GM21360 (cell line): ENCODE measurements around the gene ZNF513.
A peak's percentile ranks its signal among the peaks of the same experiment; 100 is the strongest.

Source experiments
- ATAC-seq: cut with Tn5 transposase; IDR thresholded peaks from one replicate; pipeline ENCODE4 v1.9.1; 2021; ENCODE audit warnings: mild to moderate bottlenecking, moderate library complexity; ENCODE audit not compliant: unreplicated experiment

ZNF513 gene

DNA sequence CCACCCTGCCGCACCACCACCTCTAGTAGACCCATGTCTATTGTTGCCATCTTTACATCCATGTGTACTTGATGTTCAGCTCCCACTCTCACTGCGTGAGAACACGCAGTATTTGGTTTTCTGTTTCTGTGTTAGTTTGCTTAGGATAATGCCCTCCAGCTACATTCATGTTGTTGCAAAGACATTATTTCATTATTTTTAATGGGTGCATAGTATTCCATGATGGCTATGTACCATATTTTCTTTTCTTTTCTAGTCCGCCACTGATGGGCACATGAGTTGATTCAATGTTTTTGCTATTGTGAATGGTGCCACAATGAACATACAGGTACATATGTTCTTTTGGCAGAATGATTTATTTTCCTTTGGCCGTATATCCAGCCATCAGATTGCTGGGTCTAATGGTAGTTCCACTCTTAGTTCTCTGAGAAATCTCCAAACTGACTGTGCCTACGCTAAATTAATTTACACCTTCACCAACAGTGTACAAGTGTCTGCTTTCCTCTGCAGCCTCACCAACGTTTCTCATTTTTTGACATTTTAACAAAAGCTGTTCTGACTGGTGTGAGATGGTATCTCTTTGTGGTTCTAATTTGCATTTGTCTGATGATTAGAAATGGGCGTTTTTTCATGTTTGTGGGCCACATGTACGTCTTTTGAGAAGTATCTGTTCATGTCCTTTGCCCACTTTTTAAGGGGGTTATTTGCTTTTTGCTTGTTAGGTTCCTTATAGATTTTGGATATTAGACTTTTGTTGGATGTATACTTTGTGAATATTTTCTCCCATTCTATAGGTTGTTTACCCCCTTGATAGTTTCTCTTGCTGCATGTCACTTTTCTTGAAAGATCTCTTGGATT, 10.5 kb upstream of the ZNF513 start:
- ATAC-seq, result no peak

DNA sequence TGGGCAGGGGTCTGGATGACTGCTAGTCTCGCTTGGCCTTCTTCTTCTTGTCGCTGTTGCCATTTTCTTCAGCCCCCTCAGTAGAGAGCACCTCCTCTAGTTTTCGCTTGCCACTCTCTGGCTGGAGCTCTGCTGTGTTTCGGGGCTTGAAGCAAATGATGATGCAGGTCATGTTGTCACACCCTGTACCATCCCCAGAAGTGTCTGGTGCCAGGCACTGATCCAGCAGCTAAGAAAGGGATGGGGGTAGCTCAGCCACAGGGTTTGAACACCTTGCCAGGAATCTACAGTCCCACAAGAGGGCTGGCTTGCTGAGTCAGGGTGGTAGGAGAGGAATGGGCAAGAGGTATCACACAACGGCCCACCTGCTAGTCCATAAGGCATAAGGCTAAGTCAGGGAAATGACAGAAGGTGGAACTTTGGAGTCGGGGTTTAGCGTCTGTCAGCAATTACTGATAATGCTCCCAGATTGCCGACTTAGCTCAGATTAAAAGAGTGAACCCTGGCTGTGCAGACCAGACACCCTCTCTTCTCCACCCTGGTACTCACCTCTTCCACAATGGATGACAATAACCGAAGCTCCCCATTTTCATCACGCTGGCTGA, 1.1 kb upstream of the ZNF513 start:
- no peak for ATAC-seq

DNA sequence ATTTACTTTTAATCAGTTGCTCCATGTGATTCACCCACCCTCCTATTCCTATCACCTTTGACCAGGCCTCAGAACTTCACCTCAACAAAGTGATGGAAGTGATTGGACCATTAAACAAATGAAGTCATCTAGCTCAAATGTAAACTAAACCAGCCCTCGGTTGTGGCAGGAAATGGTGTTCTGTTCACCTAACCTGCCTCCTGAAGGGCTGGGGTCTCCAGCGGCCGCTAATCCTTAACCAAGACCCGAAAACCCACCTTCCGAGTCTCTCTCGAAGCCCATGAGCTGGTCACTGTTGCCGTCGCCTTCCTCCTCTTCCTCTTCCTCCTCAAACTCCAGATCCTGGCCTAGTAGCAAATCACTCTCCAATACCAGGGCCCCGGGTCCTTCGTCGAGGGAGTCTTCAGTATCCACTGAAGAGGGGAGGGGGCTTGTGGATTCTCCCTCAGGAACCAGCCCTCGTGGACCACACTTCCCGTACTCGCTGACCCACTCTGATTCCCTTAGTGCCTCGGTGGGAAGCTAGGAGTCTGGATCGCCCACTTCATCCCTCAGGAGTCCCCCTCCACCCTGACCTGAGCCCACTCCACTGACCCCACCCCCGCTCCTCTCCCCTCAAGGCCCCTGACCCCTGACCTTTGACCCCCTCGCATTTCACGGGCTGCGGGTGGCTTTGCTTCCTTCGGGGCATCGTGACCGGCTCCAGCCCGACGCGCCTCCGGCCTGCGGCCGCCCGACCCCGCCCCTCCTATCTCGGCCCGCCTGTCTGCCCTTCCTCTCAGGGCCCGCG, 503 bp downstream of the ZNF513 start:
- ATAC-seq, result no peak

DNA sequence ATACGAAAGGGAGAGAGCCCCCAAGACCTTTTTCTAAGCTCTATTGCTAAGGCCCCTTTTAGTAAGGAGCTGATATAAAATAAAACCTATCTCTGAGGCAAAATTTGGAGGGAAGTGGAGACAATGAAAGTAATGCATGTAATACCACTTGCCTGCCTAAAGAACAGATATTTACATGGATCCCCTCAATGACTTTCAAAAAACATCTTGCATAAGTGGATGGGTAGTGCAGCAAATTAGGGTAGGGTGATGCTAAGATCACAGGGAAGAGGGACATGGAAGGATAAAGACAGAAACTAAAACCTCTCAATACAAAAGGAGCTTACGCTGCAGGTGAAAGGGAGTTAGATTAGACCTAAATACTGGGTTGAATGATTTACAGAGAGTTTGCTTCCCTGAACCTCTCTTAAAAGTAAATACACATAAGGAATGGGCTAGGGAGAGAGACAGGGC, 1.1 kb downstream of the ZNF513 start:
- ATAC-seq, result no peak

DNA sequence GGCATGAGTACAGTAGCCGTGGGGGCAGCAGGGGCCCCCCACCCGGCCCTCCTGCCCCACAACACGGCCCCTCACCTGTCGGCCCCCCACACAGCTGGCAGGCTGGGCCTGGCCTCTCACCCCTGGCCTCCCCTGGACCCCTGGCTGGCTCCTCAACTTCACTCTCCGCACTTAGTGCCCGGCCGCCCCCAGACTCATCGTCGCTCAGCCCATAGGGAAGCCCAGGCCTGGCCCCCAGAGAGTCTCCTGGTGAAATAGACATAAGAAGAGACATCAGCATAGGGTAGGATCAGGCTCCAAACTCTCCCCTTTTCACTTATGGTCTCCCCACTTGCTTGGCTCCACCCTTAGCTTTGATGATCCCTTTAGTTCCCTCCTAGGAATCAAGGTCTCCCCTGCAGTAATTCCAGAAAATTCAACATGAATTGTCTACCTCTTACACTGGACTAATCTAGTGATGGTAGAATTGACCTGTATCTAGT, 1.7 kb downstream of the ZNF513 start:
- no peak for ATAC-seq

DNA sequence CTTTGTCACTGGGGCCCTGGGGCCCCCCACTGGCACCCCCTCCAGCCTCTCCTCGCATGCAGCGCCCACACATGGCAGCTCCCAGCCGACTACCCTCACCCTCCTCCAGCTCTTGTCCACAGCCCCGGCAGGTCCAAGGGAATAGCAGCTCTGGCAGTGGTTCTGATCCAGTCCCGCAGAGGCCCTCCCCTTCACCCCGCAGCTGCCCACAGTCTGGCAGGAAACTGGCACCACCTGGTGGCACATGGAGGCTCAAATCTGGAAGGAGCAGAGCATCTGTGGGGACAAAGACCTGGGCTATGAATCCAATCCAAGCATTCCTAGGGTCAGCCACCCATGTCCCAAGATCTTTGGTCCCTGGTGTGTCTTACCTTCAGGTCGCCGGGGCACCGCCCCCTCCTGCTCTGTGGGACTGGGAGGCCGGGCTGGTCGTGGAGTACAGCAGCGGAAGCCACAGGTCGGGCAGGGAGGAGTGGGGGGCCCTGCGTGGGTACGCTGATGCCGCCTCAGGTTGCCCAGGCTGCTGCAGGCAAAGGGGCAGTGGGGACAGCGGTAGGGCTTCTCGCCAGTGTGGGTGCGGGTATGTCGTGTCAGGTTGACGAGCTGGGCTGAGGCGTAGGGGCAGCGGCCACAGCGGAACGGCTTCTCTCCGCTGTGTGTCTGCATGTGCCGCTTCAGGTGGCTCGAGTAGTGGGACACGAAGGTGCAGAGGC, 2.3 kb downstream of the ZNF513 start:
- no peak for ATAC-seq

DNA sequence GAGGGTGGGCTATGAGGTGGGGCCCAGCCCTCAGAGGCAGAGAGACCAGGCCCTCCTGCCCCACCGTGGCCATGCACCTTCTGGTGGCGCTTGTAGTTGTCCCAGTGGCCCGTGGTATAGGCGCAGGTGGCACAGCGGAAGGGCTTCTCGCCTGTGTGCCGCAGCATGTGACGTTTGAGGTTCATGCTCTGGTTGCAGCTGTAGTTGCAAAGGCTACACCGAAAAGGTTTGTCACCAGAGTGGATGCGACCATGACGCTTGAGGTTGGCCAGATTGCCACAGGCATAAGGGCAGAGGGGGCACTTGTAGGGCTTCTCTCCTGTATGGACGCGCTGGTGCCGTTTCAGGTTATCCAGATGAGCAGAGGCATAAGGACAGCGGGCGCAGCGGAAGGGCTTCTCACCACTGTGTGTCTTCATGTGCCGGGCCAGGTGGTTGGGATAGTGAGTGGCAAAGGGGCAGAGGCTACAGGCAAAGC, 2.9 kb downstream of the ZNF513 start:
- ATAC-seq, result no peak

DNA sequence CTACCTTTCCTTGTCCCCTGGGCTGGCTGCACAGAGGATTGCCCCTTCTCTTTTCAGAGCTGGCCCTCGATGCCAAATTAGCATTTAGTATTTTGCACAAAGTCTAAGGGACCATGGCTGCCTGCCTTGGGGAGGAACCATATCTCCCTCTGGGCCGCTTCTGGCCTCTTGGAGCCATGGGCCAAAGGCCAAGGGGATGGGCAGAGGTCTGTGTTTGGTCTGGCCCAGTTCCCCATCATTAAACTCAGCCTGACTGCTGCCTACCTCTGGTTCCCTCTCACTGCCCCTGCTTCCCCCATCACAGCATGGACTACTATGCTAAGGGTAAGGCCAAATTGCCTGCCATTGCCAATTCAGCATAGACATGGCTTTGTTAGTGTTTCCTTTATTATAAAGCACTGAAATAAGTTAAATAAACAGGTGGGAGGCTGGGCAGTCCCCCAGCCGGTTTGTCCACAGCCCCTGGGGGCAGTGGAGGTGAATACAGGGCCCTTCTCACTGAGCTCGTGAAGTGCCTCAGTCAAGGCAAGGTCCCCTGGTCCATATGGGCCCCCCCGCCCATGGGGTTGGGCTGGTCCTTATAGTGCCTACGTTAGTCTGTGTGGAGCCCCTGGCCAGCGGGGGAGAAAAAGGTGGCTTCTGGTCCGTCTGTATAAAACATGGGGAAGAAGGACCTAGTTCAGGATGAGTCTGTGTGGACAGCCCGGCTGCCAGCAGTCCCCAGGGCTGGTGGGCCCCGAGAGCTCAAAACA, 3.5 kb downstream of the ZNF513 start:
- ATAC-seq, result no peak

DNA sequence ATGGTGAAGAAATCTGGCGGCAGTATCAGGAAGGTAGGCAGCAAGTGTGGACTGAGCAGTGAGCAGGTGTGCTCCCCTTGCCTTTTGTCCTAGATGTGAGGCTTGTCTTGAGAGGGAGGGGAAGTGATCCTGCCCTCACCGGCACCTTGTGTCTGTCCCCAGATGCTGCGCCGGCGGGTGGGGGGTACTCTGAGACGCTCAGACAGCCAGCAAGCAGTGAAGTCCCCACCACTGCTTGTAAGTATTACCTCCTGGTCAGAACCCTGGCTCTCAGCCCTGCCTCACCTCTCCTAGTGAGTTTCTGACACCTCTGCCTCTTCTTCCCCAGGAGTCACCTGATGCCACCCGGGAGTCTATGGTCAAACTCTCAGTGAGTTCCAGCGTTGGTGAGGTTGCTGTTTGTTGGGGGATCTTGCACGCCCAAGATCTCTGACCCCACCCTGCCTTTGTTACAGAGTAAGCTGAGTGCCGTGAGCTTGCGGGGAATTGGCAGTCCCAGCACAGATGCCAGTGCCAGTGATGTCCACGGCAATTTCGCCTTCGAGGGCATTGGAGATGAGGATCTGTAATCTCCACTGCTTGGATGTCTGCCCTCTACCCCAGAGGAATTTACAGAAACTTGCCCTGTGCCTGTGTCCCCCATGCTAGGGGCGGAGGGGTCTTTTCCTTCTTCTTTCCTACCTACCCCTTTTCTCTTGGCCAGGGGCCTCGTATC, 4.2 kb downstream of the ZNF513 start:
- no peak for ATAC-seq

DNA sequence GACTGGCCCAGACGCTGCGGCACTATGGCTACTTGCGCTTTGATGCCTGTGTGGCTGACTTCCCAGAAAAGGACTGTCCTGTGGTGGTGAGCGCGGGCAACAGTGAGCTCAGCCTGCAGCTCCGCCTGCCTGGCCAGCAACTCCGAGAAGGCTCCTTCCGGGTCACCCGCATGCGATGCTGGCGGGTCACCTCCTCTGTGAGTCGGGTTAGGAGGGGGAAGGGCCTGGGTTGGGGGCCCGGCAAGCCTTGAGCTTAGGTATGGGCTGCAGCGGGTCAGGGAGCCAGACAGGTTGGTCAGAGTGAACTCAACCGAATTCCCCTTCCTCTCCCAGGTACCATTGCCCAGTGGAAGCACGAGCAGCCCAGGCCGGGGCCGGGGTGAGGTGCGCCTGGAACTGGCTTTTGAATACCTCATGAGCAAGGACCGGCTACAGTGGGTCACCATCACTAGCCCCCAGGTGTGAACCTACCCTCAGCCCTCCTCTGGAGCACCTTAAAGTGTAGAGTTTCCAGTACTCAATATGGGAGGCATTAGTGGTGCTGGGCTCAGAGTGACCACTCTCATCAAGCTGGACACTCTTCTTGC, 4.9 kb downstream of the ZNF513 start:
- ATAC-seq, result no peak

DNA sequence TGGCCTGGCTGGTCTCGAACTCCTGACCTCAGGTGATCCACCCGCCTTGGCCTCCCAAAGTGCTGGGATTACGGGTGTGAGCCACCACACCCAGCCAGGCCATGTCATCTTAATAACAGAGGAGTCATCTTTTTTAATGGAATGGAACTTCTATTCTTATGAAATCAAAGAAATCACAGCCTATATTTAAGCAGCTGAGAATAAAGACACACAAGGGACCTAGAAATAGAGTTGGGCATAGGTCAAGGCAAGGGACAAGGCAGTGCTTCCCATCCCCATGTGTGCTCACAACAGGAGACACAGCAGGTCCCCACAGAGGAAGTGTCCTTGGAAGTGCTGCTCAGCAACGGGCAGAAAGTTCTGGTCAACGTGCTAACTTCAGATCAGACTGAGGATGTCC, 7.0 kb downstream of the ZNF513 start:
- ATAC-seq, result no peak

DNA sequence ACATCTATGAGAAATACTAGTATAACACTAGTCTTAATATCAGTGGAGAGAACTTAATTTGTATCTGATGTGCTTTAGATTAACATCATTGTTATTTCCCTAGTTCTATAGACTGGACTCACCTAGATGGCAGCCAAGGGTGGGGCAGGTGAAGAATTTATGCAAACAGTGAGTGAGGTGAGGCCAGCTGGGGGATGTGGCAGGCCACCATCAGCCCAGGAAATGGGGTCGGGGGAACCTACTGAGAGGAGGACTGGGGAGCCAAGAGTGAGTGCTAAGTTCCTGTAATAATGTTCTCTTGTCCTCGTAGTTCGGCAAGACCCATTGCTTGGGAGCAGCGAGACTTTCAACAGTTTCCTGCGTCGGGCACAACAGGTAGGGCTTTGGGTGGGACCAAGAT, 7.6 kb downstream of the ZNF513 start:
- ATAC-seq, result no peak

DNA sequence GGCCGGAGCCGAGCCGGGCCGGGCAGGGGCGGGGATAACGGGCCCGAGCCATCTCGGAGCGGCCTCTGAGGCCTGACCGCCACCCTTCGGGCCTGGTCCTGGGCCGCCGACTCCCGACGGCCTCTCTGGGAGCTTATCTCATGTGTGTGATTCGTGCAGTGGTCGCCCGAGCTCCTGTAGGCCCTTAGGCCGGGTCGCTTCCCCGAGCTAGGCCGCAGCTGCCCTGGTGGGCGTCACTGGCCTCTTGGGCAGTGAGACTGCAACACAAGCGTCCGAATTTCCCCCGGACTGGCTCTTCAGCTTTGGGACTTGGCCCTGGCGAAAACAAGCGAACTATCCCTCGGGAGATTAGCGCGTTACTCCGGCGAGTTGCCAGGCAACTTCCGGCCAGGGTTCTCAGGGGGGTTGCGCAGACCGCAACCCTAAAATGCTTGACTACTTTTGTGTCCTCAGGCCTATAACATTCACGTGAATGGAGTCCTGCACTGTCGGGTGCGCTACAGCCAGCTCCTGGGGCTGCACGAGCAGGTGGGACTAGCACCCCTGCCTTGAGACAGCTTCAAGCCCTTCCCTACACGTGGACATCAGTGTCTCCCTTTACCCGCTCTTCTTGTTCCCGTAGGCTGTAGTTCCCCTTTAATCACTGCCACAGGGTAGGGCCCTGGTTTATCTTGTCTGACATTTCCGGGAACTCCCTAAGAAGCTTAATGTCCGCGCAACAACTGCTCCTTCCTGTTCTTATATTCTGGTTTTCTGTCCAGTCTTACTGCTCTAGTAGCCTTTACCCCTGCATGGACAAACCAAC, 9.5 kb downstream of the ZNF513 start:
- ATAC-seq, result peak; percentile 22

DNA sequence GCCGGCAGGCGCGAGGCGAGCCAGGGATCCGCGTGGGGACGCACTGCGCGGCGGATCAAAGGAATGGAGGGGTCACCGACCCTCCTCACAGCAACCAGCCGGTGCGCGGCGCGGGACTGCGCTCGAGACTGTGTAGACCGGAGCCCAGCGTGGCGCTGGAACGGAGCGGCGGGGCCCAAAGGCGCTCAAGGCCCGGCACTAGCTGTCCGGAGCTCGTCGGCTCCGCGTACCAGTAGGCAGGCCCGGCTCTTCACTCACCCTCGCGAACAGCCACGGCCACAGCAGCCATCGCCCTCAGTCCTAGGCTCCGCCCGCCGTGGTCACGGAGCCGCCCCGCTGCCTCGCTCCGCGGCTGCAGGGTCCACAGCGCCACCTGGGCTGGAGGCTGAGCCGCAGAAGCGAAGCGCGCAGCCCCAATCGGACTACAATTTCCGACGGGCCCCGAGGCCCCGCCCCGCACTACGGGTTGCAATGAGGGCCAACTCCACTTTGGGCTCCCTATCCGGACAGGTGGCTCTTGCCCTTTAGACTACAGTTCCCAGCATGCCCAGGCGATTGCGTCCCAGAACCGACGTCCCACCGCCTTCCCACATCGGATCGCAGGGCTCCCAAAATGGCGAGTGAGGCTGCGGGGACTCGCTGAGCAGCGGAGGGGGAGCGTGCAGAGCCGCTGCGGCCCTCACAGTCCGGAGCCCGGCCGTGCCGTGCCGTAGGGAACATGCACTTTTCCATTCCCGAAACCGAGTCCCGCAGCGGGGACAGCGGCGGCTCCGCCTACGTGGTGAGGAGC, 10.3 kb downstream of the ZNF513 start, which contains the start of the genes EIF2B4 and SNX17:
TSS of gene EIF2B4 (minus strand) at position 313 of the 790 bp plus-strand sequence. CDS start at position 289, 24 bp downstream.
TSS of gene SNX17 (plus strand) at position 591 of the 790 bp plus-strand sequence. CDS start at position 719, 128 bp downstream.
- peak; percentile 88 for ATAC-seq

DNA sequence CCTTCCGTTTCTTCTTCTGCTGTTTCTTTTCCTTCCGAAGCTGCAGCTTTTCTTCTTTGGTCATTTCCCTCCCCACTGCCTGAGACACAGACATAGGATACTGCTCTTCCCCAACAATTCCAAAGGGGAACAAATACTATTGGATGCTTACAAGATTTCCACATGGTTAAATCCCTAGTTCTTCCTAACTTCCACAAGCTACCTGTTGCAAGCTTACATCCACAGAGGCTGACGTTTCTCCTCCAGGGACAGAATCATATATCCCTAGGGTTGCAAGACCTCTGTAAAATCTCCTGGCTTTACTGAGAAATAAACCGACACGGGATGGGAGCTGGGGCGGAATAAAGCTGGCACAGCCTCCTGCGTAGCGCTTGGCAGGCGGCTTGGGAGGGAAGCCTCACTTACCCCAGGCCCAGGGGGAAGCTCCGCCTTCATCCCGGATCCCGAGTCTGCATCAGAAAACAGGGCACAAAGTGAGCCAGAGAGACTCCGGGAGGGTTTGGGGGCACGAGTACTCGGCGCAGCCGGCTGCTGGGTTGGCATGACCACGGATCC, 11.0 kb downstream of the ZNF513 start:
- ATAC-seq, result no peak

DNA sequence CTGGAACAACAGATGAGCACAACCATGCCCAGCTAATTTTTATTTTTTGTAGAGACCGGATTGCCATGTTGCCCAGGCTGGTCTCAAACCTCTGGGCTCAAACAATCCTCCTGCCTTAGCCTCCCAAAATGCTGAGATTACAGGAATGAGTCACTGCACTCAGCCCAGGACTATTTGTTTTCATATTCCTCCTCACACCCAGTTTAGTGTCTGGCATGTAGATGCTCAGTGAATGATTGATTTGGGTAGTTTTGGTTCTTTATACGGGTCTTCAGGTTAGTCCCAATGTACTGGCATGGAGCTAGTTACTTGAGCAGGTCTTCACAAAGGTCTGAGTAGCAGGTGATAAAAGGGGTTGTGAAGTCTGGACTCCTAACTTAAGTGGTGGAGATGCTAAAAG, 16.6 kb downstream of the ZNF513 start:
- no peak for ATAC-seq
